NK-92 (cell line): ENCODE measurements around the gene KCNV2.

Source experiments
- DNase-seq: peaks from one replicate; lab custom pipeline; 2025; ENCODE audit not compliant: unreplicated experiment; lab: John Stamatoyannopoulos, UW

The KCNV2 gene

DNA sequence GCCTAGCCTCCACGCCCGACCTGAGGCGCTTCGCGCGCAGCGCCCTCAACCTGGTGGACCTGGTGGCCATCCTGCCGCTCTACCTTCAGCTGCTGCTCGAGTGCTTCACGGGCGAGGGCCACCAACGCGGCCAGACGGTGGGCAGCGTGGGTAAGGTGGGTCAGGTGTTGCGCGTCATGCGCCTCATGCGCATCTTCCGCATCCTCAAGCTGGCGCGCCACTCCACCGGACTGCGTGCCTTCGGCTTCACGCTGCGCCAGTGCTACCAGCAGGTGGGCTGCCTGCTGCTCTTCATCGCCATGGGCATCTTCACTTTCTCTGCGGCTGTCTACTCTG is 1.4 kb downstream of the KCNV2 start:
- no peak for DNase-seq

DNA sequence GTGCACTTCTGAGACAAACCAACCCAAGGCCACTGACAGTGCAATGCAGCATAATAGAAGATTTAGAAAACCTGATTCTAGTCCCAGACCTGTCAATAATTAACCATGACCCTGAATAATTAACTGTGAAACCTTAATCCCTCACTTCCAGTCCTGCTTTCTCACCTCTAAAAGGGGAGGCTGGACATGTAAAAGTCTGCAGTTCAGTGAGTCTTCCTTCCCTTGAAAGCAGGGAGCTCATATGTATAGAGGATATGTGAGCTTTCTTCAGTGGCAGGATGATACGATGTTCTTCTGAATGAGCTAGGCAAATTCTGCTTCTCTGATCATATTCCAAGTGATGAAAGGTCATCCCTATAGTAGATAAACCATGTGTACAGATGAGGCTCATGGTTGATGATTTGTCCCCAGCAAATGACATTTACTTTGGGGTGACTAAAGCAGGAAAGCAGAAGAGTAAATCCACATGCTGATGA is 2.9 kb downstream of the KCNV2 start:
- DNase-seq = no peak

DNA sequence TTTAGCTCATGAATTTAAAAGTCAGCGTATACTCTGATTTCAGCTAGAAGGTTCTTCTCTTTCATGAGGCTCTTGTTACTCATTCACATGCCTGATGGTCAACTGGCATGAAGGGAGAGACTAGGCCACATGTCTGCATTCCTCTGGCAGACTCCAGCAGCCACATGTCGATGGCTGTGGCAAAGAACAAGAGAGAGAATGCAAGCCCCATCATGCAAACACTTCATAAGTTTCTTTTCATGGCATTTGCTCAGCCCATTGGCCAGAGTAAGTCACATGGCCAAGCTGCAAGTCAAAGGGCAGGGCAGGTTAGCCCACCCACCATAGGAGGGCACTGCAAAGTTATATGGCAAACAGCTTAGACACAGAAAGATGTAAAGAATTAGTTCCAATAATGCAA is 5.4 kb downstream of the KCNV2 start:
- DNase-seq = no peak

DNA sequence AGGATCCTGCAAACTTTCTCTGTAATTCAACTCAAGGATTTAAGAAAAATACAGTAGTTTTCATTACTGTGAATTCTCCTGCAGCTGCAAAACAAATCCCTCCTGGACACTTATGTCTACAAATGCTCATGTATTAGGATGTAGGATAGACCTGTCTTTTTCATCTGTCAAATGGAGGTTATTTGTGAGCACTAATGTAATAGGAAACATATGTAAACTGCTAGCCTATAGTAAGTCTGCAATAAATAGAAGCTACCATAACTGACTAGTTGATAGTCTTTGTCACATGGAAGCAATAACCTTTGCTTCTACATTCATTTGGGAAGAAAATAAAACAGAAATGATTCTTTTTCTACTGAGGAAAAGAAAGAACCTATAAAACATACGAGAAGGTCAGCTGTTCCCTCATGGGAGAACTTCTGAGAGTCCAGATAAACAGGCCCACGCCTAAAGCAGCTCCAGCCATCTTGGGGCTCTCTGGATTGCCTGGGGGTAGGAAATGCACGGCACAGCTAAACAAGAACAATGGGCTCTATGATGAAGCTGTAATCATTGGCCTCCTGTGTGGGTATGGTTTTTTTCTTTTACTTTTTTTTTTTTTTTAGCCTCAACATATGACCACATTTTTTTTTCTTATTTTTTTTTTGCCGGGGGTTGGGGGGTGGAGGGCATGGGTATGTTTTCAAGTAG is 6.2 kb downstream of the KCNV2 start:
- no peak for DNase-seq

DNA sequence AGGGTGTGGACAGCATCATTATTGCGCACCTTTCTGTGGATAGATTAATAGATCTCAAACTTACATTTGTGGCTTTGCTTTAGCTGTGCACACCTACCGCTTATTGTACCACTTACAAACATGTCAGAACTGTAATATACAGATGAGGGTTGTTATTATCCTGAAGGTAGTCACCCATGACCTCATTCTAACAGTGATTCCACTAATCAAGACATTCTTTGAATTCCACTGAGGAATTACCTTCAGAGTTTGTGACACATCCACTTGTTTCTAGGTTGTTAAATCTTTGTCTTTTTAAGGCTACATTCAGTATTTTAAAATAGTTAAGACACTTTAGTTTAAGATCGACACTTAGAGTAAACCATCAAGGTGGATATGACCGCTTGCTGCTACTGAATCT is 7.8 kb downstream of the KCNV2 start:
- no peak for DNase-seq

DNA sequence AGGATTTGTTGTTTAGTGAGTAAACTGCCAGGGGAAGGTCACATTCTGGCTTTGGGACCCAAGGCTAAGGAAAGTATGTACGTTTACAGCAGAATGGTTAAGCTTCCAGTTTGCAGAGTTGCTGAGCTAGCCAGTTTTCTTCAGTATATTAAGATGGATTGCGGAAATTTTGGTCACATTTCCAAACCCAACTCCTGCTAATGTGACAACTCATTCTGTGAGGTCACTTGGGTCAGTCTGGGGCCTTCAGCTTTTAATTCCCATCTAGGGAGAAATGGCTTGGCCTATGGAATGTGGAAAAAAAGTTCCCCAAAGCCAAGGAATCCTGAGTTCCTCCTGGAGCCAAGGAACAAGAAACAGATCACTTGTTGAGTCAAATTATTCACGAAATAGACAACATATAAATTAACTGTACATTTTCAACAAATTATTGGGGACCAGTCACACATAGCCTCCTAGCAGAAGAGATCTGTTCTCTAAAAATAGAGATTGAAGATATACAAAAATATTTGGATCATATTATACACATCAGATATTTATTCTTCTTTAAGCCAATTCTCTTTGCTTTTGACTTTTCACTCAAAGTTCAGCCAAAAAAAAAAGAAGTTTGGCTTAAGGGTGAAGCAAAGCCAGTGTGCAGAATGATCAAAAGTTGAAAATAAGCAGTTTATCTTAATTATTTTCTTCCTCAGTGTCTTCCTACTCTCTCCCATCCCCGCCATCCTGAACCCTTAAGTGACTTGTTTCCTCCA is 8.8 kb downstream of the KCNV2 start:
- no peak for DNase-seq

DNA sequence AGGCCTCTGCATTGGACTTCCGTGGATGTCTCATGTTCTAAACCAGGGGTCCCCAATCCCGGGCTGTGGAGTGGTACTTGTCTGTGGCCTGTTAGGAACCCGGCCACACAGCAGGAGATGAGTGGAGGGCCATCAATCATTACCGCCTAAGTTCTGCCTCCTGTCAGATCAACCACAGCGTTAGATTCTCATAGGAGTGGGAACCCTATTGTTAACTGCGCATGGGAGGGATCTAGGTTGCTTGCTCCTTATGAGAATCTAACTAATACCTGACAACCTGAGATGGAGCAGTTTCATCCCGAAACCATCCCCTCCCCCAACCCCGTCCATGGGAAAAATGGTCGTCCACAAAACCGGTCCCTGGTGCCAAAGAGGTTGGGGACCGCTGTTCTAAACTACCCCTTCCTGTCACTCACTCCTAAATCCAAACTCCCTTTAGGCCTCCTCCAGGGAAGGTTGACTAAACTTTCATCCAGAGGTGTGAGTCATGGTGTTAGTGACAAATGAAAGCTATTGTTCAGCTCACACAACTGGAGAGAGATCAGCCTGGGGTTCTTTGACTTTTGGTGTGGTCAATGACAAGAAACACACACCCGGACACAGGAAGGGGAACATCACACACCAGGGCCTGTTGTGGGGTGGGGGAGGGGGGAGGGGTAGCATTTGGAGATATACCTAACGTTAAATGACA is 9.5 kb downstream of the KCNV2 start:
- no peak for DNase-seq

DNA sequence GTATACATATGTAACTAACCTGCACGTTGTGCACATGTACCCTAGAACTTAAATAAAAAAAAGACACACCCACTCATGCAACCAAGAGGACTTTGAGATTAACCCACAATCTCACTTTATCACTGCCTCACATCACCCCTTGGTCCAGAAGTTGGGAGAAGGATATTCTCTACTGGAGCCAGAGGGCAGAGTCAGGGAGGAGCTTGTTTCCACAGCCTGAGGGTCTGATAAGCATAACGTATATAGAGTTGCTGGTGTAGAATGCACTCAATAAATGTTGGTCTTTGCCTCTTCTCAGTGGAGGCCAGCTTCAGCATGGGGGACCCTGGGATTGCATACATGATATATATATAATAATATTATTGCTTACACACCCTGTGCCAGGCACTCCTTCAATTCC is 10.1 kb downstream of the KCNV2 start:
- no peak for DNase-seq

DNA sequence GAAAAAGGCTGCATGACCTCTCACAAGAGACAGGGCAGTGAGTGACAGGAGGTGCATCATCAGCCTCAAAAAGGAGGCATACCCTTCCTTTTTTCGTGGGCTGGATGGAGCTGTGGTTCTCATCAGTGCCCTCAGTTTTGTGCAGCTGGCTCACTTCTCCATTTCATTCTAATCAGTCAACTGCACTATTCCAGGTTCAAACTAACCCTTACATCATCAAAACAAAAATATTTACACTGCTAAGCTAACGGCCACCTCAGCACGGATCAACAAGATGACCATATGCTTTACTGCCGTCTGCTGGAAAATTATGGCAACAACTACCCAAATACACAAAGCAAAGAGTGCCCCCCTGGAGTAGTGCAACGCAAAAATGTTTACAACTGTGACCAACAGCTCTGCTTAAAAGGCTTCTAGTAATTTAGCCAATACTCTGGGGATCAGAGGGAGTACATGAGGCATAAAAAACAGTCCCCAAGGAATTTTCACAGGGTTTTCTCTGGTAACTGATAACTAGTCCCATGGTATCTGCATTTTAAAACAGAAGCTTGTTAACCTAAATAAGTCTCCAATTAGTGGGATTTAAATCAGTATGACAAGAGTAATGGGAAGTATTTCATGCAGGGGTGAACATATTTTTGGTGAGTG is 10.8 kb downstream of the KCNV2 start:
- DNase-seq = no peak

DNA sequence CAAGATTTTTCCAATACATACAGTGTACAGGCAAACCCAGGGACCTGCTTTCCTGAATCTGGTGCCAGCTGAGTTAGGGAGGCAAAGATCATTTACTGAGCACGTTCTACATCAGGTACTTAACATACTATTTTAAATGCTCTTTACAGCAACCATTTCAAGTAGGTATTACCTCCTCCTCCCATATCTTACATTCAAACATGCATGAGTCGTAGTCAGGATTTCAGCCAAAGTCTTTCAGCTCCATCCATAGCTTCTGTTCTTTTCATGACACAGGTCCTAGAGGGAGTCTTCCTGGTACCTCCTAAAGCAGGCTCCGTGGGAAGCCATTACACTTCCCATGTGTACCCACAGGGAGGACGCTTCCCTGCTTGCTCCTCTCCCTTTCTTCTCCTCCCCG is 11.7 kb downstream of the KCNV2 start:
- DNase-seq = no peak

DNA sequence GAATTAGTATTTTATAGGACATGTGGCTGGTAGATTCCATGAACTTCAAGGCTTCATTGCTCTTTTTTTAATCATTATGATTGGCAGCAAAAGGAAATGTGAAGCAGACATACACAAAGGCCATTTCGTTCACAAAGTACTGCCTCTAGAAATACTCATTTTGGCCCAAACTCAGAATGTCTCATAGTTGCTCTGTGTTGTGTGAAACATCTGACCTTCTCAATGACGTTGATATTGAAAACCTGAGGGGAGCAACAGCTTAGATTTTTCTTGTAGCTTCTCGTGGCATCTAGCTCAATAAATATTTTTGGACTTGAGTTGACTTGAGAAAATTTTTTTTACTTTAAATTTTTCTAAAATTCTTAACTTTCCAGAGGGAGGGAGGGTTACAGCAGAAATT is 12.4 kb downstream of the KCNV2 start:
- DNase-seq = no peak

DNA sequence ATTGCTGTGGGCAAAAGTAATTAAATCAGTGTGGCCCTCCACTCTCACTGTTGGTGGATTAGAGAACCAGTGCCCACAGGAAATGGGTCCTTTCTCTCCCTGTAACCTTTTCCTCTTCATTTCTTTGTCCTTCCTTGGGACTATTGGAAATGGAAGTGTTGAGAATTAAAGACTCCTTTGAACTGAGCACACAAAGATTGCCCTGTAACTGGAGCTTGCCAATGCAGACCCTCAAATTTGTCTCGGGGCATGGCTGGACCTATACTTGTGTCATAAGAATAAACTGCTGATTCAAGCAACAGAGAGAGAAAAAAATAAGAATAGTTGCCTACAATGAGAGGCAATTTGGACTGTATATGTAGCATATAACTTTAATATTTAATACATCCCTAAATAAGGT is 13.7 kb downstream of the KCNV2 start:
- no peak for DNase-seq

DNA sequence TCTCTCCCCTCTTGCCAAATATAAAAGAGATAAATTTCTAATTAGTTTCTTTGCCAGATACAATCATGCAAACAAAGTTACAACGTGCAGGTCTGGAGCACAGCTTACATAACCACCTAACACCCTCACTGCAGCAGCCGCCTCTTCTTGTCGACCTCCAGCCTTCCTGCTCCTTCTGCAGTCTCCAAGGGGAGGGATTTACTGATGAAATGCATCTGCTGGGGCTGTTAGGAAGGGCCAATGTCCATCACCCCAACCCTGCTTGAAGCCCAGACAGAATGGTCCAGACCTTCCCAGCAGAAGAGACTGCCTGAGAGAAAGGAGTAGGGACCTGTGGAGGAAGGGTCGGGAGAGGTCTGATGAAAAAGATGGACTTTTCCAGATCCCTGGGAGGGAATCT is 15.2 kb downstream of the KCNV2 start:
- no peak for DNase-seq

DNA sequence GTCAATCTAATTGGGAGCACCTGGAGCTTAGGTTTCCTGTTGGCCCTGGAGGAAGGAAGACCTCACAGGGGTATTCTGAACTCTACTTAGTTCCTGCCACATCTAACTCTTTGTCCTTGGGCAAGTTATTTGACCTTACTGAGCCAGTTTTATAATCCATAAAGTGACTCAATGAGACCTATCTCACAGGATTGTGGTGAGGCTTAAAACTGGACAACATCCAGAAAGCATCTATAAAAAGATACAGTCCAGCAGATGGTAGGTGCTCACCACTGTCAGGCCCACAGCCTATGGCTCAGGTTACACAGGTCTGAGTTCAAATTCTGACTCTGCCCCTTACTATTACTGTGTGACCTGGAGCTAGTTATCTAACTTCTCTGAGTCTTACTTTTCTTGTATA is 23.3 kb downstream of the KCNV2 start:
- DNase-seq = no peak

DNA sequence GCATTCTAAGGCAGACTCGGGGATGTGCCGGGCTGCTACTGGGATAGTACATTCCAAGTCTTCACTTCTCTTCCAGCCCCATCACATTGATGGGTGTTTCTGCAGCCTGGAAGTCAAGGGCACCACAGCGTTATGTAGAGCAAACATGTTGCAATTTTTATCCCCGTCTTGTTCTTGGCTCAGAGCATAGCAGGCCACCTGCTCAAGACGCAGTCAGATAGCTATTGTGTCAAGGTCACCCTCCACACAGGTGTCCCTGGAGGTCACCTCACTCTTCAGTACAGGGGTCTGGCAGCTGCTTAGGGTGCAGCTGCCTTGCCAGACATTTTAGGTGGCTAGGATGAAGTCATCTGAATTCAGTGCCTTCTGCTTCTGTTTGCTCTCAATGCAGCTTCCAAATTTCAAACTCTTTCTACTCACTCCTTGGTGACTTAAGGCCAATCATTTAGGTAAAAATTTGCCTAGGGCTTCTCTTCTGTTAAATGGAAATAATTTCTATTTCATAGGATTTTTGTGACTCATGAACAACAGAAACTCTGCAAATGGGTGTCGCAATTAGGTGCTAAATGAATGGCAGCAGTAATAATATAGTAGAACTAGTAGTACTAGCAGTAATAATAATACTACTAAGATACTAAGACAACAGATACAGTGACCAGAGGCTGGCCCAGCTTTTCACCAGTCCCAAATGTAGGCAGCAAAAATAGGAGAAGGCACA is 24.3 kb downstream of the KCNV2 start:
- no peak for DNase-seq

DNA sequence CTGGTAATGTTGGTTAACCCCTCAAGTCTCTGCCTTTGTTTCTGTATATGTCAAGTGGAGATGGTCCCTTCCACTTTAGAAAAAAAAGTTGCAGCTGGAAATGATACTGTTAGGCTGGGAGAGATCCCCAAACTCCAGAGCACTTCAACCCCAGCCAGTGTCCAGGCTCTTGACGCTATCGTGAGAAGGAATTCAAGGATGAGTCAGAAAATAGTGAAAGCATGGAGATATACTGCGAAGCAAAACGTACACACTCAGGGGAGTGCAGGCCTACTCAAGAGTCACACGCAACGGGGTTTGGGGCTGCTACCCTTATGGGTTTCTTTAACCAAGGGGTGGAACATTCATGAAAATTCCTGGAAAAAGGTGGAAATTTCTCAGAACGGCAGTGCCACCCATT is 24.9 kb downstream of the KCNV2 start:
- no peak for DNase-seq

DNA sequence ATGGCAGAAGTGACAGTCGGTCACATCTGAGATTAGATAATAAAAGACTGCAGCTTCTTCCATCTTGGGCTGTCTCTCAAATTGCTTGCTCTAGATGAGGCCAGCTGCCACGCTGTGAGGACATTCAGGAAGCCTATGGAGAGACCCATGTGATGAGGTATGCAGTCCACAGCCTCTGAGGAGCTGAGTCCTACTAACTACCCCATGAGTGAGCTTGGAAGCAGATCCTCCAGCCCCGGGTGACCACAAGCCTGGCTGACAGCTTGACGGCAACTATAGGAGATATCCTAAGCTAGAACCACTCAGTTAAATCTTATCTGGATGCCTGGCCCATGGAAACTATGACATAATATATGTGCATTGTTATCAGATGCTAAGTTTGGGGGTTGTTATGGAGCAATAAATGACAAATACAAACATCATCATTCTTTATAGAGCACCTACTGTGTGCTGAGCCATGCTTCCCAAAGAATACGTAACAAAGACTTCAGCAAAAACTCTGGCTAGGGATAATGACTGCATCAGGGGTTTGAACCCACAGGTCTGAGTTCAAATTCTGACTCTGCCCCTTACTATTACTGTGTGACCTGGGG is 26.7 kb downstream of the KCNV2 start:
- DNase-seq = no peak

DNA sequence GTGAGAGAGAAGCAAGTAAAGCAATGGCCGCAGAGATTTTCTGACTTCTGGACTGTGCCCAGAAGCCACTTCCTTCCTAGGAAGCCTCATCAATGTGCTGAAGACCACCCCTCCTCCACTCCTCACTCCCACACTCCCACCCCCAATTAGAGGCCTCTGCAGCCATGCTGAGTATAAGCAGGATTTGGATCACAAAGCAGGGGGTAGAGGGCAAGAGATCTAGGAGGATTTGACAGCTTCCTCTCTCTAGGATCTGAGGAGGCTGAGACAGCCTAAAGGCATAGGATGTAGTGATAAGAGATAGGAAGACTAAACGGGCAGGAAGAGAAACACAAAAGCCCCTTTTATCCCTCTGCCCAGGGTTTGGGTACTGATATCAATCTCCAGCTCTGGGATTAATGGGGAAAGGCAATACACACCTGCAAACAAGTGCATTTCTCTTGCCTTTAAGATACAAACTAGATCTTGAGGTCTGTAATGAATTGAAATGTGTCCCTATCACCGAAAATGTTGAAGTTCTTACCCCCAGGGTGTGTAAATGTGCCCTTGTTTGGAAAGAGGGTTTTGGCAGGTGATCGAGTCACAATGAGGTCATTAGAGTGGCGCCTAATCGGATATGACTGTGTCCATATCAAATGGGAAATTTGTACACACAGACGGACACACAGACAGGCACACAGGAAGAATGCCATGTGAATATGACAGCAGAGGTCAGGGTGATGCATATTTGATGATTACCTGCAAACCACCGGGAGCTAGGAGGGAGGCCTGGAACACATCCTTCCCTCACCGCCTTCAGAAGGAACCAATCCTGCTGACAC is 28.5 kb downstream of the KCNV2 start:
- no peak for DNase-seq

DNA sequence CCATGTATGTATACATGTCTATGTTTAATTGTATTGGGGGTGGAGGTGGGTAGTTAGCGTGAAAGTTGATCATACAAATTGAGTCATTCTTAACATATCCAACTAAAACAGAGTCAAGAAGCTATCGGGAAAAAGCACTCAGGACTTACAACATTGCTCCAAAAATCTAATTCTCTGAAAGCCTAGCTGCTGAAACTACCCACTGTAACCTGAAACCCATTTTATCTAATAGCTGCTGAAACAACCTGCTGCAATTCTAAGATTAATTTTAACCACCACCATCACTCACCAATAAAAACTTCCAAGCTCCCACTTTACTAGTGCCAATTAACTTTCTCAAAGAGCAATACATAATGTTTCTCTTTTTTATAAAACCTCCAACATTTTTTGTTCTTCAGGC is 32.2 kb downstream of the KCNV2 start:
- no peak for DNase-seq

DNA sequence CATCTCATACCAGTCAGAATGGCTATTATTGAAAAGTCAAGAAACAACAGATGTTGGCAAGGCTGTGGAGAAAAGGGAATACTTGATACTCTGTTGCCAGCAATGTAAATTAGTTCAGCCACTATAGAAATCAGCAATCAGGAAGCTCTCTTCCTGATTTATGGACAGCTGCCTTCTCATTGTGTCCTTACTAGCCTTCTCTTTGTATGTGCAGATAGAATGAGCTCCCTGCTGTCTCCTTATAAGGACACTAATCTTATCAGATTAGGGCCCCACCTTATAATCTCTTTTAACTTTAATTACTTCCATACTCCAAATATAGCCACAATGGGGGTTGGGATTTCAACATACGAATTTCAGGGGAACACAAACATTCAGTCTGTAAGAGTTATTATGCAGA is 38.0 kb downstream of the KCNV2 start:
- no peak for DNase-seq
